RWPE2 (cell line): ENCODE data around the gene MT1HL1.

Experiments used
- ATAC-seq: fragments of 200-7000 bp; cut with Tn5 transposase; 3 replicates; pipeline ENCODE4 v1.9.1; 2021; ENCODE audit warnings: low read depth
- DNase-seq: peaks from one replicate; pipeline ENCODE4 v3.0.0-alpha.2; 2020; ENCODE audit warnings: low spot score
- H3K27ac ChIP-seq: fragments of 450-650 bp; 2 replicates; pipeline ENCODE4 v1.5.1; 2017; ENCODE audit warnings: mild to moderate bottlenecking; ENCODE audit not compliant: poor library complexity, severe bottlenecking
- H3K27me3 ChIP-seq: fragments of 250-450 bp; sonication (Bioruptor Pico); 2 replicates; pipeline ENCODE4 v1.5.1; 2021; ENCODE audit warnings: mild to moderate bottlenecking, moderate library complexity; ENCODE audit not compliant: insufficient read depth, poor library complexity, severe bottlenecking
- H3K36me3 ChIP-seq: fragments of 250-450 bp; sonication (Bioruptor Pico); 2 replicates; pipeline ENCODE4 v1.5.1; 2020; ENCODE audit warnings: low read depth, mild to moderate bottlenecking, moderate library complexity
- H3K4me1 ChIP-seq: fragments of 250-450 bp; sonication (Bioruptor Pico); 2 replicates; pipeline ENCODE4 v1.5.1; 2021; ENCODE audit warnings: mild to moderate bottlenecking, moderate library complexity; ENCODE audit not compliant: insufficient read depth, poor library complexity, severe bottlenecking
- H3K4me3 ChIP-seq: fragments of 250-450 bp; sonication (Bioruptor Pico); 2 replicates; pipeline ENCODE4 v1.5.1; 2021; ENCODE audit warnings: mild to moderate bottlenecking, moderate library complexity; ENCODE audit not compliant: severe bottlenecking
- H3K9me3 ChIP-seq: fragments of 250-450 bp; sonication (Bioruptor Pico); 2 replicates; pipeline ENCODE4 v1.5.1; 2021; ENCODE audit warnings: mild to moderate bottlenecking, moderate library complexity; ENCODE audit not compliant: severe bottlenecking
- TF ChIP-seq, protein P1 (sequence below): fragments of 450-650 bp; IDR thresholded peaks from one replicate; pipeline ENCODE4 v1.5.1; 2017; ENCODE audit warnings: mild to moderate bottlenecking, moderate library complexity; ENCODE audit not compliant: poor library complexity, severe bottlenecking

MT1HL1 gene

GRCh38 chr1:237004116-237004515 is at the start of gene MT1HL1:
MT1HL1 (minus strand) TSS chr1:237004441; CDS start chr1:237004372, 69 bp downstream.
- H3K27ac ChIP-seq: no peak within 1 kb of the TSS
- TF ChIP-seq, protein P1, sequence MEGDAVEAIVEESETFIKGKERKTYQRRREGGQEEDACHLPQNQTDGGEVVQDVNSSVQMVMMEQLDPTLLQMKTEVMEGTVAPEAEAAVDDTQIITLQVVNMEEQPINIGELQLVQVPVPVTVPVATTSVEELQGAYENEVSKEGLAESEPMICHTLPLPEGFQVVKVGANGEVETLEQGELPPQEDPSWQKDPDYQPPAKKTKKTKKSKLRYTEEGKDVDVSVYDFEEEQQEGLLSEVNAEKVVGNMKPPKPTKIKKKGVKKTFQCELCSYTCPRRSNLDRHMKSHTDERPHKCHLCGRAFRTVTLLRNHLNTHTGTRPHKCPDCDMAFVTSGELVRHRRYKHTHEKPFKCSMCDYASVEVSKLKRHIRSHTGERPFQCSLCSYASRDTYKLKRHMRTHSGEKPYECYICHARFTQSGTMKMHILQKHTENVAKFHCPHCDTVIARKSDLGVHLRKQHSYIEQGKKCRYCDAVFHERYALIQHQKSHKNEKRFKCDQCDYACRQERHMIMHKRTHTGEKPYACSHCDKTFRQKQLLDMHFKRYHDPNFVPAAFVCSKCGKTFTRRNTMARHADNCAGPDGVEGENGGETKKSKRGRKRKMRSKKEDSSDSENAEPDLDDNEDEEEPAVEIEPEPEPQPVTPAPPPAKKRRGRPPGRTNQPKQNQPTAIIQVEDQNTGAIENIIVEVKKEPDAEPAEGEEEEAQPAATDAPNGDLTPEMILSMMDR: no peak

DNA sequence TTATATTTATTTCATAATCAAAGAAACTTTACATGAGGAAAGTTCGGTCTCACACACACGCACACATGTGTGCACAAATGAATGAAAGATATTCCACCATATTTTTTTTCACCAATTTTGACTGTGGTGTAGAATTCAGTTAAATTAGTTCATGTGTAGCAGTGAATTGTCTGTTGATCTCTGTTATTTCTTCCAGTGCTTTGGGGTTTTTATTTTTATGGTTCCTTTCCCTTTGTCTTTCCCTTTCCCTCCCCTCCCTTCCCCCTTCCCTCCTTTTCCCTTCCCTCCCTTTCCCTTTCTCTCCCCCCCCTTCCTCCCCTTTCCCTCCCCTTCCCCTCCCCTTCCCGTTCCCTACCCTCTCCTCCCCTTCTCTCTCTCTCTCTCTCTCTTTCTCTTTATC is 46.7 kb upstream of the MT1HL1 start:
- DNase-seq: no peak

More at GRCh38 chr1:237004116-237004515, at the start of gene MT1HL1:
- ATAC-seq (no peak), DNase-seq (no peak)
- Histone ChIP-seq H3K4me1 (no peaks in the 10 kb centered on the region), H3K27me3 (no peaks in the 10 kb centered on the region), H3K36me3 (no peaks in the 10 kb centered on the region), H3K4me3 (no peak within 1 kb of the TSS), H3K9me3 (no peaks in the 10 kb centered on the region)

GRCh38 chr1:237050185-237050584 is 45.9 kb upstream of the MT1HL1 start:
- no peaks in the 10 kb centered on the region for H3K4me1 ChIP-seq
- no peak for ATAC-seq
- TF ChIP-seq, protein P1: no peak

More for the DNA sequence above, 46.7 kb upstream of the MT1HL1 start:
- H3K27ac ChIP-seq: no peak overlapping the region
- H3K4me1 ChIP-seq: no peaks in the 10 kb centered on the region
- peaks cover 6% of the 10 kb centered on the region for H3K27me3 ChIP-seq
- ATAC-seq: no peak
- TF ChIP-seq, protein P1: no peak
- H3K9me3 ChIP-seq: no peaks in the 10 kb centered on the region
- H3K4me3 ChIP-seq: no peak overlapping the region
- H3K36me3 ChIP-seq: no peaks in the 10 kb centered on the region

DNA sequence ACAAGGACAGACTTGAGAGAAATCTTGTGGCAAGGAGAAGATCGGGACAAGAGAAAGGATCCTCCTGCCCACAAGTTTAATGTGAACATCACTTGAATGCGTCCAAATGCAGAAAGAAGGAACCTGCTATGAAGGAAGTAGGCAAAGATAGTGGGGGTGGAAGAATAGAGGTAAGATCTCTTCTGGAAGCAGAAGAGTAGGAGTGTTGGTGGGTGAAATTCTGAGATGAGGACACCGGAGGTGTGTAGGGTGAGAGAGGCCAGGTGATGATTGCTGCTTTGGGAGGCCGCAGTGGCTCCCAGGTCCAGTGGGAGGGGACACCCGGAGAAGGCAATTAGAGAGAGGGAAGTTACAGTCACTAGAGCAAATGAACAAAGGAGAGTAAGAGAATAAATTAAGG is 44.6 kb upstream of the MT1HL1 start:
- Histone ChIP-seq H3K36me3 (no peaks in the 10 kb centered on the region), H3K4me1 (no peaks in the 10 kb centered on the region), H3K27ac (no peak overlapping the region), H3K27me3 (peaks cover 22% of the 10 kb centered on the region), H3K9me3 (no peaks in the 10 kb centered on the region), H3K4me3 (no peak overlapping the region)
- ATAC-seq: no peak
- TF ChIP-seq, protein P1: no peak
- DNase-seq: no peak

More at GRCh38 chr1:237050185-237050584, 45.9 kb upstream of the MT1HL1 start:
- Histone ChIP-seq H3K4me3 (no peak overlapping the region), H3K36me3 (no peaks in the 10 kb centered on the region), H3K27ac (no peak overlapping the region), H3K9me3 (no peaks in the 10 kb centered on the region), H3K27me3 (peaks cover 8% of the 10 kb centered on the region)
- DNase-seq: no peak

DNA sequence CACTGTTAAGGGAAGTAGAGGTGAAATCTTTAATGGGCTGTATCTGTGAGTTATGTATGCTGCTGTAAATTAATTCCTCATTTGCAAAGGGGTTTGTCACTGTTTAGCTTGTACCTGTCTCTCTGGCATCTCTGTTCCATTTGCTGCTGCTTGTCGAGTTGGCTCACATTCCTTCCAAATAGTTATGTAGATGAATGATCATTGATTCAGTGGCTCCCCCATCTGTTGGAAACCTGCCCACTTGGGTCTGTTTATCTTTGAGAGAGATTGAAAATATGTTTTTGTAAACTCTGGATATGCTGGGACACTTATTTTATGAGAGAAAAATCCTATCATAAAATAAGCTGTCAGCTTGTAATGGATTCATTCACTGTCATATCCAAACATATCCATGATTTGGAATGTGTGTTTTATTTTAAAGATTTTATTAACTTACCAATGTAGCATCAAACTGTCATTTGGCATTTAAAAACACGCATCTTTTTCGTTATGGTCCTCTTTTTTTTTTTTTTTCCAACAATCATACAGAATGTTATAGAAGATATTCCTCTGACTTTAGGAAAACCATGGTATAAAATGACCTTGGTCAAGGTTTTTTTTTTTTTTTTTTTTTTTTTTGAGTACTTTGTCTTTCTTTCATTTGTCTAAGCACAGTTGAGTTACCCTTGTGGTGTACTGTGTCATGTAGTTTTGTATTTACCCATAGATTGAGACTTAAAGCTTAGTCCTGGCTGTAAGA is 41.2 kb upstream of the MT1HL1 start:
- H3K27me3 ChIP-seq: peaks cover 47% of the 10 kb centered on the region
- no peak for ATAC-seq

More for the DNA sequence above, 41.2 kb upstream of the MT1HL1 start:
- no peaks in the 10 kb centered on the region for H3K36me3 ChIP-seq
- H3K4me1 ChIP-seq: no peaks in the 10 kb centered on the region
- no peak overlapping the region for H3K4me3 ChIP-seq
- no peak overlapping the region for H3K27ac ChIP-seq
- TF ChIP-seq, protein P1: no peak
- H3K9me3 ChIP-seq: no peaks in the 10 kb centered on the region
- no peak for DNase-seq
